Retinal pigment epithelial cell (primary cell): ENCODE results near the gene STAM.

Experiments used
- DNase-seq: peaks from one replicate; pipeline ENCODE4 v3.0.0-alpha.2; 2010; ENCODE audit warnings: low read depth
- H3K4me3 ChIP-seq: 2 replicates; pipeline ENCODE4 v1.5.1; 2011; ENCODE audit warnings: mild to moderate bottlenecking, low read length, control low read depth, moderate library complexity
- TF ChIP-seq, protein P1 (sequence below): conservative IDR thresholded peaks from 2 replicates; pipeline ENCODE4 v1.5.1; 2011; ENCODE audit warnings: low read depth, low read length, control low read depth, inconsistent platforms

Gene STAM

GRCh38 chr10:17673471-17674061 is 29.6 kb downstream of the STAM start:
- TF ChIP-seq, protein P1, sequence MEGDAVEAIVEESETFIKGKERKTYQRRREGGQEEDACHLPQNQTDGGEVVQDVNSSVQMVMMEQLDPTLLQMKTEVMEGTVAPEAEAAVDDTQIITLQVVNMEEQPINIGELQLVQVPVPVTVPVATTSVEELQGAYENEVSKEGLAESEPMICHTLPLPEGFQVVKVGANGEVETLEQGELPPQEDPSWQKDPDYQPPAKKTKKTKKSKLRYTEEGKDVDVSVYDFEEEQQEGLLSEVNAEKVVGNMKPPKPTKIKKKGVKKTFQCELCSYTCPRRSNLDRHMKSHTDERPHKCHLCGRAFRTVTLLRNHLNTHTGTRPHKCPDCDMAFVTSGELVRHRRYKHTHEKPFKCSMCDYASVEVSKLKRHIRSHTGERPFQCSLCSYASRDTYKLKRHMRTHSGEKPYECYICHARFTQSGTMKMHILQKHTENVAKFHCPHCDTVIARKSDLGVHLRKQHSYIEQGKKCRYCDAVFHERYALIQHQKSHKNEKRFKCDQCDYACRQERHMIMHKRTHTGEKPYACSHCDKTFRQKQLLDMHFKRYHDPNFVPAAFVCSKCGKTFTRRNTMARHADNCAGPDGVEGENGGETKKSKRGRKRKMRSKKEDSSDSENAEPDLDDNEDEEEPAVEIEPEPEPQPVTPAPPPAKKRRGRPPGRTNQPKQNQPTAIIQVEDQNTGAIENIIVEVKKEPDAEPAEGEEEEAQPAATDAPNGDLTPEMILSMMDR = no peak
- DNase-seq = peak; percentile 74

GRCh38 chr10:17674566-17674965 is 30.6 kb downstream of the STAM start:
- DNase-seq = no peak
- TF ChIP-seq, protein P1 = no peak
- H3K4me3 ChIP-seq = no peak overlapping the region

More at GRCh38 chr10:17673471-17674061, 29.6 kb downstream of the STAM start:
- H3K4me3 ChIP-seq = no peak overlapping the region

DNA sequence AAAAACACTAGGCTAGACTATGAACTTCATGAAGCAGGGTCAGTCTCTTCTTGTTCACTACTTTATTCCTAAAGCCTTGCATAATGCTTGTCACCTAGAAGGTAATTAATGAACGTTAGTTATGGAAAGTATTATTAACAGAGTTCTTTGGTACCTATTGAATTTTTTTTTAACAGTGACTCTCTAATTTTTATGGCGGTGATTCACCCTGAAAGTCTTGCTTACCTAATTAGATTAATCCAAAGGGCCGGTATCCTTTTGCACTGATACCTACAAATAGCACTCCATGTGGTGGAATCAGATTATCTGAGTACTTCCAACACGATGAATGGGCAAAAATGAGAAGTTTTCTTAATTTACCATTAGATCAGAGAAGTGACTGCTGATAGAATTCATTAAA is 31.7 kb downstream of the STAM start:
- TF ChIP-seq, protein P1 = peak; percentile 14
- no peak overlapping the region for H3K4me3 ChIP-seq
- no peak for DNase-seq

DNA sequence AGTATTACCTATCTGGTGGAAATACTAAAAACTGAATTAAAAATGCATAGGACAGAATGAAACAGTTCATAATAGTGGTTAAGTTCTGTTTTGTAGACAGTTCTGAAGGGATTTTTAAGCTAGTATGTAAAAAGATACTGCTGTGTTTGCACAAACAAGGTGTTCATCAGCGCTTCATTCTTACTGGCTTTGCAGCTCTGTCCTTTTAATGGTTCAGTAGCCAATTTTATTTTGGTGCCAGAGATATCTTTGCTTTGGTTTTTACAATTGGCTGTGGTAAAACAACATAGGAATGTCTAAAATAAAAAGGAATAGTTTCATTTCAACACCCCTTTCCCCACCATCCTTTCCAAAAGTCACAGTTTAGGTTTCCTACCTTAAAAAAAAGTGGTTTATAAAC is 33.0 kb downstream of the STAM start:
- no peak for DNase-seq
- H3K4me3 ChIP-seq = no peak overlapping the region

DNA sequence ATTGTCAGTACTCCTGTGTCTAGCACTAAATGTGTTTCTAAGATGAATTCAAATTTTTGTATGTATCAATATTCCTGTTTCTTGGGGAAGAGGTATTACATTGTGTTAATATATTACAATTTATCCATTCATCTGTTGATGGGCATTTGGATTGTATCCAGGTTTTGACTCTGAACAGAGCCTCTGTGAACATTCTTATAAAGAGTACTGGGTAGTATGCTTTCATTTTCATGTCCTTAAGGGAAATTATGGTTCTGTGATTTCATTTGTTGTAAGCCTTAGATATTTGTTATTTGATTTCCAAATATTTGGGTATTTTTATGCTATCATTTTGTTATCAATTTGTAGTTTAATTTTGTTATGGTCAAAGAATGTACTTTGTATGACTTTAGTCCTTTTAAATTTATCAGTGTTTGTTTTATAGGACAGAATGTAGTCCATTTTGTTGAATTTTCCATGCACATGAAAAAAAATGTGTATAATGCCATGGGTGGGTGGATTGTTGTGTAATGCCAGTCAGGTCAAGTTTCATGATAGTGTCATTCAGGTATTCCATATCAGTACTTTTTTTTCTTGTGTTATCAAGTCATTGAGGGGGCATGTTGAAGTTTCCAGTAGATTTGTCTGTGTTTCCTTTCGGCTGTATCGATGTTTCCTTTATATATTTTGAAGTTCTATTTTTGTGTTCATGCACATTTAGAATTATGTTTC is 38.4 kb downstream of the STAM start:
- no peak overlapping the region for H3K4me3 ChIP-seq
- TF ChIP-seq, protein P1 = no peak
- DNase-seq = no peak

More for the DNA sequence above, 33.0 kb downstream of the STAM start:
- TF ChIP-seq, protein P1 = no peak

- H3K4me3 ChIP-seq = no peak overlapping the region
- DNase-seq = no peak
- TF ChIP-seq, protein P1 = no peak
Observed at GRCh38 chr10:17683541-17683940, 39.6 kb downstream of the STAM start.

GRCh38 chr10:17684537-17684936 is 40.6 kb downstream of the STAM start:
- no peak overlapping the region for H3K4me3 ChIP-seq
- no peak for DNase-seq
- TF ChIP-seq, protein P1 = no peak
